Parietal lobe (tissue), 2 donors: ENCODE measurements around the gene SRSF11. TPM values are rescaled to one million over a fixed set of nuclear protein-coding genes. Genes with fewer than 3 reads are reported as not detected.

ENCODE experiments used
- small RNA-seq: library from RNA; depleted of rRNA; stranded (forward); fragments of <200 nt; gene quantifications from one replicate; pipeline ENCODE3, GENCODE V24; 2014; ENCODE audit warnings: low replicate concordance
- total RNA-seq: library from RNA; depleted of rRNA; stranded (reverse); fragments of >200 nt; gene quantifications from one replicate; pipeline ENCODE4 v1.2.3, GENCODE V29; 2014

Gene SRSF11, protein sequence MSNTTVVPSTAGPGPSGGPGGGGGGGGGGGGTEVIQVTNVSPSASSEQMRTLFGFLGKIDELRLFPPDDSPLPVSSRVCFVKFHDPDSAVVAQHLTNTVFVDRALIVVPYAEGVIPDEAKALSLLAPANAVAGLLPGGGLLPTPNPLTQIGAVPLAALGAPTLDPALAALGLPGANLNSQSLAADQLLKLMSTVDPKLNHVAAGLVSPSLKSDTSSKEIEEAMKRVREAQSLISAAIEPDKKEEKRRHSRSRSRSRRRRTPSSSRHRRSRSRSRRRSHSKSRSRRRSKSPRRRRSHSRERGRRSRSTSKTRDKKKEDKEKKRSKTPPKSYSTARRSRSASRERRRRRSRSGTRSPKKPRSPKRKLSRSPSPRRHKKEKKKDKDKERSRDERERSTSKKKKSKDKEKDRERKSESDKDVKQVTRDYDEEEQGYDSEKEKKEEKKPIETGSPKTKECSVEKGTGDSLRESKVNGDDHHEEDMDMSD
- total RNA-seq: 371 TPM

DNA sequence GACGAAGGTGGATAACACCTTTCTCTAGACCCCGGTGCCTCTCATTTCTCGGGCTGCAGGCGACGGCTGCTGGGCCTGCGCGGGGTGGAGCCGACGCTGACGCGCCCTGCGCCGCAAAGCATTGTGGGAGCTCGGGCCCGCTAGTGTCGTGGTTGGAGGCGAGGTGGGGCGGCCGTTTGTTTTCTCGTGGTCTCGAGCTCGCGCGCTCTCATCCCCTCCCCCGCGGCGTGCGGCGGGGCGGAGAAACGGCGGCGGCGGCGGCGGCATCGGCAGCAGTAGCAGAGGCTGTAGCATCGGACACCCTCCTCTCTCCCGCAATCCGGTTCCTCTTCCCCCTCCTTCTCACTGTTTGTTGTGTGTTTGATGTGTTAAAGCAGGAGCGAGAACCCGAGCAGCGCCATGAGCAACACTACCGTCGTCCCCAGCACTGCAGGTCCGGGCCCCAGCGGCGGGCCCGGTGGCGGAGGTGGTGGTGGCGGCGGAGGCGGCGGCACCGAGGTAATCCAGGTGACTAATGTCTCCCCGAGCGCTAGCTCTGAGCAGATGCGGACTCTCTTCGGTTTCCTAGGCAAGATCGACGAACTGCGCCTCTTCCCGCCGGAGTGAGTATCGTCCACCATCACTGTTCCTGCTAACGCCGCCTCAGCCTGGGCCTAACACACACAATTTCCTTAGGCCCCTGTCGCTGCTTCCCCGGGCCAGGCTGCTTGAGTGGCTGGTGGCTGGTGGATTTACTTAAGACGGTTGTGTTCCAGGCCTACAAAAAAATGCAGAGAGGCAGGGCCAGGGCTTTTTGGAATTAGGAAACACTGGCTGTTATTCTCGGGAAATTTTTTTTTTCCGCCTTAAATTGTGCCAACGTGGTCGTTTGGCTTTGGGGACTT, at the start of gene SRSF11:
Gene SRSF11 (plus strand): TSS at position 143 of the 884 bp plus-strand sequence. CDS start 257 bp downstream, at position 400.

GRCh38 chr1:70205434-70206118, 15.6 kb upstream of the SRSF11 start, which contains the start of gene LRRC40:
Gene LRRC40, minus strand, starts transcription at chr1:70205579. Its CDS starts 39 bp downstream, at chr1:70205540.

Small RNA genes lying within 50 kb of the gene (small RNA-seq; reads per million reads assigned to genes)
- not detected for gene RN7SL242P

Other genes starting within 250 kb of the SRSF11 start
- 75.7 TPM for gene LRRC40, start 15.8 kb upstream of the SRSF11 start, total RNA-seq
- gene ANKRD13C, start 133.3 kb downstream of the SRSF11 start, total RNA-seq: 83.6 TPM
- gene CTH, start 189.9 kb downstream of the SRSF11 start, total RNA-seq: 6.6 TPM